Measurements from ENCODE around the gene STIMATE. TPM values are rescaled to one million over a fixed set of nuclear protein-coding genes. Genes with fewer than 3 reads are reported as not detected.

STIMATE gene
- total RNA-seq, 1 donor from 2014 or later: 12.1 TPM

DNA sequence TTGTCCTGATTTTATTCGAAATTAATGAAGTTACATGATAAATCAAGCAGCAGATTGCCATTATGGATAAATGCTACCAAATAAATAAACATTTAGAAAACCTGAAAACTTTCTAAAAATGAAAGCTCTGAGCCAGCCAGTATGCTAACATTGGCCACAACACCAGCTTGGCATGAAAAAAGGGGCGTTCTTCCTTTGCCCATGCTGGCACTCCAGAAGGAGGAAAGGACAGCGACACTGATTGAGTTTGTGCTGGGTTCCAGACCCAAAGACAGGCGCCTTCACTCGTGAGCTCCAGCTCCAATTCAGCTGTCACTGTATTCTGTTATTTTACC is 5.1 kb downstream of the STIMATE start:
- Histone ChIP-seq H3K79me2 (ENCODE audit: insufficient read depth, low read length) (peaks cover 59% of the 10 kb centered on the region), H3K27ac (ENCODE audit: low read depth, low read length) (no peak overlapping the region), H3K27me3 (ENCODE audit: insufficient read depth, low read length) (no peaks in the 10 kb centered on the region), H3K9me3 (ENCODE audit: insufficient read depth, low read depth, low read length) (no peaks in the 10 kb centered on the region), H3K9ac (ENCODE audit: low read length) (no peak overlapping the region), H3K4me3 (ENCODE audit: insufficient read depth, low read depth, low read length) (no peak overlapping the region), H2AFZ (ENCODE audit: low read depth, low read length) (no peak overlapping the region), H4K20me1 (ENCODE audit: insufficient read depth, low read length) (peaks cover 76% of the 10 kb centered on the region), H3K4me2 (ENCODE audit: low read length) (no peak overlapping the region), H3K36me3 (ENCODE audit: insufficient read depth, low read length) (no peaks in the 10 kb centered on the region), H3K4me1 (ENCODE audit: insufficient read depth, low read length) (peaks cover 8% of the 10 kb centered on the region)
- Mint-ChIP-seq H3K4me1 (ENCODE audit: low read depth, unreplicated experiment) (peaks cover 3% of the 10 kb centered on the region), H3K27ac (ENCODE audit: unreplicated experiment) (no peak overlapping the region), H3K9me3 (ENCODE audit: unreplicated experiment) (no peaks in the 10 kb centered on the region), H3K4me3 (ENCODE audit: unreplicated experiment) (no peak overlapping the region), H3K27me3 (ENCODE audit: low read depth, unreplicated experiment) (no peaks in the 10 kb centered on the region), H3K36me3 (ENCODE audit: low read depth, unreplicated experiment) (peaks cover 11% of the 10 kb centered on the region)
- no peak for TF ChIP-seq EZH2 (IDR thresholded peaks at IDR 0.05; ENCODE audit: insufficient read depth, low read length)
- TF ChIP-seq, protein P1, sequence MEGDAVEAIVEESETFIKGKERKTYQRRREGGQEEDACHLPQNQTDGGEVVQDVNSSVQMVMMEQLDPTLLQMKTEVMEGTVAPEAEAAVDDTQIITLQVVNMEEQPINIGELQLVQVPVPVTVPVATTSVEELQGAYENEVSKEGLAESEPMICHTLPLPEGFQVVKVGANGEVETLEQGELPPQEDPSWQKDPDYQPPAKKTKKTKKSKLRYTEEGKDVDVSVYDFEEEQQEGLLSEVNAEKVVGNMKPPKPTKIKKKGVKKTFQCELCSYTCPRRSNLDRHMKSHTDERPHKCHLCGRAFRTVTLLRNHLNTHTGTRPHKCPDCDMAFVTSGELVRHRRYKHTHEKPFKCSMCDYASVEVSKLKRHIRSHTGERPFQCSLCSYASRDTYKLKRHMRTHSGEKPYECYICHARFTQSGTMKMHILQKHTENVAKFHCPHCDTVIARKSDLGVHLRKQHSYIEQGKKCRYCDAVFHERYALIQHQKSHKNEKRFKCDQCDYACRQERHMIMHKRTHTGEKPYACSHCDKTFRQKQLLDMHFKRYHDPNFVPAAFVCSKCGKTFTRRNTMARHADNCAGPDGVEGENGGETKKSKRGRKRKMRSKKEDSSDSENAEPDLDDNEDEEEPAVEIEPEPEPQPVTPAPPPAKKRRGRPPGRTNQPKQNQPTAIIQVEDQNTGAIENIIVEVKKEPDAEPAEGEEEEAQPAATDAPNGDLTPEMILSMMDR (IDR thresholded peaks at IDR 0.05; ENCODE audit: insufficient read depth, low read depth, low read length): no peak
- no peak for FAIRE-seq
- DNase-seq (ENCODE audit: low read depth): no peak

- no peak overlapping the region for H3K4me2 ChIP-seq (ENCODE audit: low read length)
- no peak overlapping the region for H3K4me3 ChIP-seq (ENCODE audit: insufficient read depth, low read depth, low read length)
- Mint-ChIP-seq H3K27me3 (ENCODE audit: low read depth, unreplicated experiment) (no peaks in the 10 kb centered on the region), H3K36me3 (ENCODE audit: low read depth, unreplicated experiment) (peaks cover 12% of the 10 kb centered on the region), H3K27ac (ENCODE audit: unreplicated experiment) (no peak overlapping the region), H3K9me3 (ENCODE audit: unreplicated experiment) (no peaks in the 10 kb centered on the region), H3K4me1 (ENCODE audit: low read depth, unreplicated experiment) (peaks cover 3% of the 10 kb centered on the region), H3K4me3 (ENCODE audit: unreplicated experiment) (no peak overlapping the region)
- H4K20me1 ChIP-seq (ENCODE audit: insufficient read depth, low read length): peaks cover 76% of the 10 kb centered on the region
- DNase-seq (ENCODE audit: low read depth) (no peak), FAIRE-seq (no peak)
- no peak overlapping the region for H2AFZ ChIP-seq (ENCODE audit: low read depth, low read length)
- H3K27ac ChIP-seq (ENCODE audit: low read depth, low read length): no peak overlapping the region
- H3K9ac ChIP-seq (ENCODE audit: low read length): no peak overlapping the region
- no peak for TF ChIP-seq EZH2 (IDR thresholded peaks at IDR 0.05; ENCODE audit: insufficient read depth, low read length)
- TF ChIP-seq, protein P1 (IDR thresholded peaks at IDR 0.05; ENCODE audit: insufficient read depth, low read depth, low read length): no peak
- H3K27me3 ChIP-seq (ENCODE audit: insufficient read depth, low read length): no peaks in the 10 kb centered on the region
- peaks cover 59% of the 10 kb centered on the region for H3K79me2 ChIP-seq (ENCODE audit: insufficient read depth, low read length)
- no peaks in the 10 kb centered on the region for H3K9me3 ChIP-seq (ENCODE audit: insufficient read depth, low read depth, low read length)
- no peaks in the 10 kb centered on the region for H3K36me3 ChIP-seq (ENCODE audit: insufficient read depth, low read length)
- peaks cover 6% of the 10 kb centered on the region for H3K4me1 ChIP-seq (ENCODE audit: insufficient read depth, low read length)
Measured at GRCh38 chr3:52891615-52892081, 5.7 kb downstream of the STIMATE start.

DNA sequence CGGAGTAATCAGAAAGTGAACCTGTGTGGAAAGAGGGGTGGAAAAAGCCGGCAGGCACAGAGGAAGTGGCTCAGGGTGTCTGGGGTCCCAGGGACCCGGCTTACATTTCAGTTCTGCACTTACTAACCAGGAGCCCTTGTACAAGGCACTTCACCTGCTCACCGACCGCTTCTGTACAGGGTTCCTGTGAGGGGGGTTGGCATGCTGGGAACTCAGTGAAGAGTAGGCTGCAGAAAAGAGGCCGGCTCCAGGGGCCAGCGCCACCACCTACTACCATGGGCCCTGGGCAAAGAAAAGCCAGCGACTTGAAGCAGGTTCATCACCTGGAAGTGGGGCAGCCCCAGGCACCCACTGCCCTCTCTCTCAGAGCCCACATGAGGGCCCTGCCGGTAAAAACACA is 6.2 kb downstream of the STIMATE start:
- H3K27ac Mint-ChIP-seq (ENCODE audit: unreplicated experiment): no peak overlapping the region
- H3K27me3 ChIP-seq (ENCODE audit: insufficient read depth, low read length): no peaks in the 10 kb centered on the region
- no peak overlapping the region for H2AFZ ChIP-seq (ENCODE audit: low read depth, low read length)
- peaks cover 12% of the 10 kb centered on the region for H3K36me3 Mint-ChIP-seq (ENCODE audit: low read depth, unreplicated experiment)
- peaks cover 3% of the 10 kb centered on the region for H3K4me1 Mint-ChIP-seq (ENCODE audit: low read depth, unreplicated experiment)
- no peaks in the 10 kb centered on the region for H3K36me3 ChIP-seq (ENCODE audit: insufficient read depth, low read length)
- no peak overlapping the region for H3K9ac ChIP-seq (ENCODE audit: low read length)
- no peak overlapping the region for H3K4me3 ChIP-seq (ENCODE audit: insufficient read depth, low read depth, low read length)
- no peaks in the 10 kb centered on the region for H3K9me3 Mint-ChIP-seq (ENCODE audit: unreplicated experiment)
- peaks cover 56% of the 10 kb centered on the region for H3K79me2 ChIP-seq (ENCODE audit: insufficient read depth, low read length)
- no peaks in the 10 kb centered on the region for H3K9me3 ChIP-seq (ENCODE audit: insufficient read depth, low read depth, low read length)
- H3K27me3 Mint-ChIP-seq (ENCODE audit: low read depth, unreplicated experiment): no peaks in the 10 kb centered on the region
- FAIRE-seq: no peak
- H3K4me1 ChIP-seq (ENCODE audit: insufficient read depth, low read length): peaks cover 2% of the 10 kb centered on the region
- H3K4me3 Mint-ChIP-seq (ENCODE audit: unreplicated experiment): no peak overlapping the region
- H4K20me1 ChIP-seq (ENCODE audit: insufficient read depth, low read length): peaks cover 72% of the 10 kb centered on the region
- TF ChIP-seq EZH2 (IDR thresholded peaks at IDR 0.05; ENCODE audit: insufficient read depth, low read length): no peak
- TF ChIP-seq, protein P1 (IDR thresholded peaks at IDR 0.05; ENCODE audit: insufficient read depth, low read depth, low read length): no peak
- DNase-seq (ENCODE audit: low read depth): no peak
- H3K27ac ChIP-seq (ENCODE audit: low read depth, low read length): no peak overlapping the region
- H3K4me2 ChIP-seq (ENCODE audit: low read length): no peak overlapping the region
